Stimulated activated effector memory CD8-positive, alpha-beta T cell treated with anti-CD3 and anti-CD28 coated beads, Interleukin-12 subunit alpha, Interleukin-12 subunit beta, amount 100 ng/mL, for 72 hours (primary cell): ENCODE results near the gene BAG5.

ENCODE experiments used
- ATAC-seq: fragments of 150-1000 bp; cut with Tn5 transposase; 2 replicates; pipeline ENCODE4 v1.10.0; 2021
- DNase-seq, 2 donors: peaks; one replicate each; pipeline ENCODE4 v3.0.0; 2021 to 2022; ENCODE audit warnings: low spot score in 2 of 2
- H3K27ac Mint-ChIP-seq: one replicate; pipeline ENCODE4 v1.8.0; 2022; ENCODE audit warnings: mild to moderate bottlenecking, mixed read lengths
- H3K36me3 Mint-ChIP-seq: one replicate; pipeline ENCODE4 v1.8.0; 2022; ENCODE audit warnings: mild to moderate bottlenecking, mixed read lengths
- H3K4me1 Mint-ChIP-seq: one replicate; pipeline ENCODE4 v1.8.0; 2022; ENCODE audit warnings: mixed read lengths
- H3K4me3 Mint-ChIP-seq: one replicate; pipeline ENCODE4 v1.8.0; 2022; ENCODE audit warnings: mild to moderate bottlenecking, mixed read lengths
- H3K9me3 Mint-ChIP-seq: one replicate; pipeline ENCODE4 v1.8.0; 2022; ENCODE audit warnings: mixed read lengths

BAG5 gene

GRCh38 chr14:103555559-103556337, 6.7 kb downstream of the BAG5 start:
- DNase-seq (no peak), ATAC-seq (no peak)
- peaks cover 43% of the 10 kb centered on the region for H3K4me1 Mint-ChIP-seq
- no peaks in the 10 kb centered on the region for H3K9me3 Mint-ChIP-seq
- H3K4me3 Mint-ChIP-seq, result no peak overlapping the region
- H3K27ac Mint-ChIP-seq, result no peak overlapping the region
- peaks cover 59% of the 10 kb centered on the region for H3K36me3 Mint-ChIP-seq

GRCh38 chr14:103552846-103553210, 9.6 kb downstream of the BAG5 start:
- Mint-ChIP-seq H3K36me3 (peaks cover 30% of the 10 kb centered on the region), H3K4me1 (peaks cover 22% of the 10 kb centered on the region), H3K4me3 (no peak overlapping the region), H3K27ac (no peak overlapping the region), H3K9me3 (no peaks in the 10 kb centered on the region)
- ATAC-seq, result no peak
- DNase-seq, result no peak

GRCh38 chr14:103552011-103552845, 10.2 kb downstream of the BAG5 start:
- ATAC-seq (no peak), DNase-seq (no peak)
- Mint-ChIP-seq H3K4me3 (no peak overlapping the region), H3K9me3 (no peaks in the 10 kb centered on the region), H3K36me3 (peaks cover 24% of the 10 kb centered on the region), H3K4me1 (peaks cover 20% of the 10 kb centered on the region), H3K27ac (peak overlapping the region; percentile 26)

GRCh38 chr14:103551338-103551762, 11.1 kb downstream of the BAG5 start:
- H3K36me3 Mint-ChIP-seq, result peaks cover 18% of the 10 kb centered on the region
- ATAC-seq (no peak), DNase-seq (no peak)
- H3K9me3 Mint-ChIP-seq, result no peaks in the 10 kb centered on the region
- peaks cover 20% of the 10 kb centered on the region for H3K4me1 Mint-ChIP-seq
- peak overlapping the region; percentile 26 for H3K27ac Mint-ChIP-seq
- no peak overlapping the region for H3K4me3 Mint-ChIP-seq

- ATAC-seq (no peak), DNase-seq (no peak)
- Mint-ChIP-seq H3K4me3 (no peak overlapping the region), H3K4me1 (peaks cover 20% of the 10 kb centered on the region), H3K9me3 (no peaks in the 10 kb centered on the region), H3K36me3 (peaks cover 11% of the 10 kb centered on the region), H3K27ac (peak overlapping the region; percentile 61)
Observed at GRCh38 chr14:103550451-103551337, 11.8 kb downstream of the BAG5 start.

- no peak for DNase-seq
- peaks cover 14% of the 10 kb centered on the region for H3K4me1 Mint-ChIP-seq
- peaks cover under 1% of the 10 kb centered on the region for H3K36me3 Mint-ChIP-seq
- no peaks in the 10 kb centered on the region for H3K9me3 Mint-ChIP-seq
- peak overlapping the region; percentile 61 for H3K27ac Mint-ChIP-seq
- H3K4me3 Mint-ChIP-seq, result no peak overlapping the region
- ATAC-seq, result no peak
Observed at GRCh38 chr14:103549361-103550311, 12.8 kb downstream of the BAG5 start.

- Mint-ChIP-seq H3K4me1 (peaks cover 14% of the 10 kb centered on the region), H3K36me3 (no peaks in the 10 kb centered on the region), H3K9me3 (no peaks in the 10 kb centered on the region), H3K27ac (no peak overlapping the region), H3K4me3 (no peak overlapping the region)
- no peak for DNase-seq
- no peak for ATAC-seq
Observed at GRCh38 chr14:103548463-103549351, 13.8 kb downstream of the BAG5 start.

- no peak for DNase-seq
- H3K9me3 Mint-ChIP-seq, result no peaks in the 10 kb centered on the region
- no peaks in the 10 kb centered on the region for H3K36me3 Mint-ChIP-seq
- H3K4me1 Mint-ChIP-seq, result peaks cover 14% of the 10 kb centered on the region
- ATAC-seq, result no peak
- H3K27ac Mint-ChIP-seq, result peak overlapping the region; percentile 40
- no peak overlapping the region for H3K4me3 Mint-ChIP-seq
Observed at GRCh38 chr14:103547941-103548462, 14.5 kb downstream of the BAG5 start.

GRCh38 chr14:103547455-103547940, 15.0 kb downstream of the BAG5 start:
- H3K9me3 Mint-ChIP-seq, result no peaks in the 10 kb centered on the region
- peak overlapping the region; percentile 40 for H3K27ac Mint-ChIP-seq
- no peaks in the 10 kb centered on the region for H3K36me3 Mint-ChIP-seq
- no peak overlapping the region for H3K4me3 Mint-ChIP-seq
- no peak for ATAC-seq
- peaks cover 10% of the 10 kb centered on the region for H3K4me1 Mint-ChIP-seq
- DNase-seq, result no peak

GRCh38 chr14:103546652-103547454, 15.6 kb downstream of the BAG5 start:
- Mint-ChIP-seq H3K36me3 (no peaks in the 10 kb centered on the region), H3K4me3 (no peak overlapping the region), H3K27ac (no peak overlapping the region), H3K4me1 (peaks cover 6% of the 10 kb centered on the region), H3K9me3 (no peaks in the 10 kb centered on the region)
- DNase-seq, result peak; percentile 72 to 90
- ATAC-seq, result peak; percentile 74

GRCh38 chr14:103545915-103546651, 16.4 kb downstream of the BAG5 start:
- DNase-seq (no peak), ATAC-seq (no peak)
- H3K4me3 Mint-ChIP-seq, result no peak overlapping the region
- no peaks in the 10 kb centered on the region for H3K36me3 Mint-ChIP-seq
- no peaks in the 10 kb centered on the region for H3K9me3 Mint-ChIP-seq
- H3K27ac Mint-ChIP-seq, result no peak overlapping the region
- H3K4me1 Mint-ChIP-seq, result no peaks in the 10 kb centered on the region
